ENCODE measurements around the gene SLC30A2.

The SLC30A2 gene

DNA sequence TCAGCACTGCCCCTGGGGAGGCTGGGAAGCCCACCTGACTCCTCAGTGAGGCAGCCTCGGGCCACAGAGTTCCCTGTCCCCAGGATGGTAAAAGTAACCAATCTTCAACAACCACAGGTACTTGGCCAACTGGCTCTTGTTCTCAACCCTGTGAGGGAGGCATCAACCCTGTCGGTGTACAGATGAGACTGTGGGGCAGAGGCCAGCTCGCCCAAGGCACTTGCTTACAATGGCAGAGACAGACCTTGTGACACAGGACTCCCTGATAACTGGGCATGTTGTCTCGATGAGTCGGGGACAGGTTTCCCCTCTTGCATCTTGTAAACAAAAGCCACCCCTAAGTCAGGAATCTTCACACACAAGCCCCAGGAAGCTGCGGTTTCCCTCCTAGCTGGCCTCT is 8.0 kb downstream of the SLC30A2 start:
- DNase-seq: no peak

- DNase-seq: no peak
Measured at GRCh38 chr1:26036756-26037281, 9.1 kb downstream of the SLC30A2 start.

GRCh38 chr1:26035959-26036755 is 9.8 kb downstream of the SLC30A2 start:
- peak; percentile 47 for DNase-seq

DNA sequence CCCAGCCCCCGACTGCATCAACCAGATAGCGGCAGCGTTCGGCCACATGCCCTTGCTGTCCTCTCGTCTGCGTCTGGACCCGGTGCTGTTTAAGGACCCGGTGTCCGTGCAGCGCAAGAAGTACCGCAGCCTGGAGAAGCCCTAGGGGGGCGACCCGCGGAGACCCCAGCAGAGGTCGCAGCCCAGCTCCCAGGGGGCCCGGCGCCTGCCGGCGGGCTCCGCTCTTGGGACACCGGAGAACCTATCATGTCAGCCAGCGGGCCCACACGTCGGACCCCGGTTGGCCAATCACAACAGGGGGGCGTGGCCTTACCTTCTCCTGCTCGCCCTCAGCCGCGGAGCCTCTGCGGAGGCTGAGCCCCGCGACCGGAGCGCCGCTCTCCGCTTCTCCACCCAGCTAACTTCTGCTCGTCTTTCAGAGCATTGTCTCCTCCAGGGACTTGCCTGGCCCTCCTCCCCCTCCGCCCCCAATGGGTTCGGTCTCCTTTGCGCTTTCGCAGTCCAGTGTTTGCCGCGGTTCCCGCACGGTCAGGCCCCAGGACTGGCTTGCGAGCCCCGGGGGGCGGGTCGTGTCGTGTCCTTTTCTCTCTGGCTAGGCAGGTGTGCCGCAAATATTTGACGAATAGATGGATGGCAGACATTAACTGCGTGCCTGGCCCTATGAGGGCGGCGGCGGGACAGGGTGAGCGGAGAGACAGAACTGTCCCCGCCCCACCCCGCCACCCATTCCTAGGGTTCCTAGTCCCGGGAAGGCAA is 10.5 kb downstream of the SLC30A2 start:
- DNase-seq: peak; percentile 94

- DNase-seq: no peak
Measured at GRCh38 chr1:26034504-26035202, 11.3 kb downstream of the SLC30A2 start.

DNA sequence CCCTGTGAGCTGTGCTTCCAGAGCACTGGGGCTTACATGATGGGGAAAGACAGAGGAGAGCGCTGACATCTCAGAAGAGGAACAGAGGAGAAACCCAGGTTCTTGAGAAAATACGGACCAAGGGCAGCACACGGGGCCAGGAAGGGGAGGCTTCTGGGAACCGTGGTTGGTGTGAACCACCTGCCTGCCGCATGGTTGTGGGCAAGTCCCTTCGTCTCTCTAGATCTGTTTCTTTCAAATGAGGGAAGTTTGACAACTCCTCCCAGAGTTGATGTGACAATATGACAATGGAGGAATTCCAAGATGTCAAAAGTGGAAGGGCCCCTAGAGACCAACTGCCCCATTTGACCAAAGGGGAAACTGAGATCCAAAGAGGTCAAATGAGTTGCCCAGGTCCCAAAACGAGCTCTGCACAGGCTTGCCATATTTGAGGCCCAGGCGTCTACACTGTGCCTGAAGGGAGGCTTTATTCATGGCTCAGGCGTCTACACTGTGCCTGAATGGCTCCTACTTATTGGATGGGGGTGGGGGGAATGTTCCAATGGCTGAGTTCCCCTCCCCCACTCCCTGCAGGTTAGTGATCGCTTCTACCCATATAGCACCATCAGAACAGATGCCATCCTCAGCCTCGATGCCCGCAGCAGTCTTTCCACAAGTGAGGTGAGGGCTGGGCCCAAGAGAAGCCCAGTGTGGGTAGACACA is 13.1 kb downstream of the SLC30A2 start:
- no peak for DNase-seq

DNA sequence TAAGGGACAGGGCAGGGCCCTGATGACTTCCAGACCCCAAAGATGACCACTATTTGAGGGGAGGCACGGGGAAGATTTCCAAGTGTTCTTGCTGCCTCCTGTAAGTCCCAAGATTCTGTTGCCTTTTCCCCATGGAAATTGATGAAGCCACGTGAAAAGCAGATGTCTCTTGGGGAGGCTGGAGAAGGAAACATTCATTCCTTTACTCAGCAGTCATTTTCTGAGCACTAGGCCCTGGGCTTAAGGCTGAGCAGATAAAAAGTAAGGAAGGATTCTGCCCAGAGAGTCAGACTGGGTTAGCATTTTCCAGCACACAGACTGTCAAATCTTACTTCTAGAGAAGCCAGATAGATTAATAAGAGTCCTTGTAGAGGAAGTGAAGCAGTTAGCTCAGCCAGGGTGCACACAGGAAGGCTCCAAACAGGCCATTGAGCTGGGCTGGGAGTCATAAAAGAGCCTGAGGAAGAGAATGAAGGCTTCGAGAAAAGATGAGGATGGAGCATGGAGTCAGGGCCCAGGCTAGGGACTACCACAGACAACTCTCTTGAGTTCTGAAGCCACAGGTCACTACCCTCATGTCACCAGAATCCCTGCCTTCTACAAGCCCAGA is 14.2 kb downstream of the SLC30A2 start:
- no peak for DNase-seq

GRCh38 chr1:26031196-26031595 is 14.7 kb downstream of the SLC30A2 start:
- no peak for DNase-seq

GRCh38 chr1:26029864-26030481 is 15.9 kb downstream of the SLC30A2 start:
- no peak for DNase-seq

DNA sequence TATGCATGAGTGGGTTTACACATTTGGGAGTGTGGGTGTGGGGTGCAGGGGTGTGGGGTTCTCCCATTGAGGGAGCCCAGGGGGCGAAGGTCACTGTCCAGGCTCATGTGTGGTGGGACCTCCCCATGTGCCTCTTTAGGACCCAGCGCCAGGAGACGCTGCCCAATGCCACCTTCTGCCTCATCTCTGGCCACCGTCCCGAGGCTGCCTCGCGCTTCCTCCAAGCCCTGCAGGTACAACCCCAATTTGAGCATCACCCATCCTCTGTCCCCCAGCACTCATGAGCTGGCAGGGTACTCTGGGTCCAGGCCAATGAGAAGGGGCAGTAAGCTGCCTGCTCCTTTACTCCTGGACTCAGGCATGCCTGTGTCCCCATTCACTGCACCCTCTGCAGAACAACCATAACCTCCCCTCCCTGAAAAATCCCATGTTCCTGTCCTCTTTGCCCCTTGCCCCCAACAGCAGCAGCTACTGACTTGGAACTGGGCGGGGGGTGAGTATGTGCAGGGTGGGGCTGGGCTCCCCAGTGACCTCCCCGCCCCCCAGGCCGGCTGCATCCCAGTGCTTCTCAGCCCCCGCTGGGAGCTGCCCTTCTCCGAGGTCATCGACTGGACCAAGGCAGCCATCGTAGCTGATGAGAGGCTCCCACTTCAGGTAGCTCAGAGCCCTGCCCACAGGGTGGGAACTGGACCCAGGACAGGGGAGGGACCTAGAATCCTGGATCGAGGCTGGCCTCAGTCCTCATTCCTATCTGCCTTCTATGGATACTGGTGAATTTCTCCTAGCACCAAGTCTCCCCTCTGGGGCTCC is 16.7 kb downstream of the SLC30A2 start:
- DNase-seq: no peak

DNA sequence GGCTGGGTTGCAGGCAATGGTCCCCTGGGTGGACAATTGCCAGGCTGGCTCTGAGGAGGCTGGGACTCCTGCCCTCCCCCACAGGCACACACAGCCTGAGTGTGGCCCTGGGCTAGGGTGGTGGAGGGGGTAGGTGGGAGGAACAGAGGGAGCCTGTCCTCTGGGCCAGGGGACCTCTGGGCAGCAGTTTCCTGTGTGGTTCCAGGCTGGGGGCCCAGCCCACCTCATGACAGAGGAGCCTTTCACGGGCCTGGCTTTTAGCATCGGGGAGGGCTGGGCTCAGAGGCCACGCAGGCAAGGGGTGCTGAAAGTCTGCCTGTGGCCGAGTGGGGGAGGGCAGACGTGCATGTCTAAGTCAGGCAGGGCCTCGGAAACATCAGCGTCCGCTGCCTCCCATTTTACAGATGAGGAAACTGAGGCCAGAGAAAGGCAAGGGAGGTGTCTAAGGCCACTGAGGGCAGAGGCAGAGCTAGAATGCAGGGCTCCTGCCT is 17.4 kb downstream of the SLC30A2 start:
- DNase-seq: no peak

DNA sequence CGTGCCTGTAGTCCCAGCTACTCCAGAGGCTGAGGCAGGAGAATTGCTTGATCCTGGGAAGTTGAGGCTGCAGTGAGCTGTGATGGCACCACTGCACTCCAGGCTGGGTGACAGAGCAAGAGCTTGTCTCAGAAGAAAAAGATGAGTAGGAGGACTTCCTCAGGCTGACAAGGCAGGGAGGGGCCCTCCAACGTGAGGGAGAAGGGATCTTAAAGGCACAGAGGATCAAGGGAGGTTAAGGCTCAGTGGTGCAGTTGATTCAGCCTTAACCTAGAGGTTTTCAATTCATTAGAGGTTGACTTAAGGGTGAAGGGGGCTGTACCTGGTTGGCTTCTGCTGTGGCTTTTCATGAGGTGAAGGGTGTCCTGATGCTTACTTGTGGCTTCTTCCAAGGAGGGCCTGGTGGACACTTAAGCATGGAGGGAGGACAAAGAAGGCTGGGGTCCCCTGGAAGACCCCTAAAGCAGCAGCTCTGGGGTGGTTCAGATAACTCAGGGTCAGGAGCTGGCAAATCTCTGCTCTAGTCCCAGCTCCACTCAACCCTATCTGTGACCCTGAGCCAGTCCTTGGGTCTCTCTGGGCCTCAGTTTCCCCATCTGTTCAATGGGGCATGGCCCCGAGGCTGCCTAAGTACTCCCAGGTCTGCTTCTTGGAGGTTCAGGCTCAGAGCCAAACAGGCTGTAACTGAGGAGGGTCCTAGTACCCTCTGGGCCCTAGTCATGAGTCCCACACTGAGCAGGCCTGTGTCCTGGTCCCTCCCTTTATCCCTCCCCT is 18.0 kb downstream of the SLC30A2 start:
- no peak for DNase-seq

DNA sequence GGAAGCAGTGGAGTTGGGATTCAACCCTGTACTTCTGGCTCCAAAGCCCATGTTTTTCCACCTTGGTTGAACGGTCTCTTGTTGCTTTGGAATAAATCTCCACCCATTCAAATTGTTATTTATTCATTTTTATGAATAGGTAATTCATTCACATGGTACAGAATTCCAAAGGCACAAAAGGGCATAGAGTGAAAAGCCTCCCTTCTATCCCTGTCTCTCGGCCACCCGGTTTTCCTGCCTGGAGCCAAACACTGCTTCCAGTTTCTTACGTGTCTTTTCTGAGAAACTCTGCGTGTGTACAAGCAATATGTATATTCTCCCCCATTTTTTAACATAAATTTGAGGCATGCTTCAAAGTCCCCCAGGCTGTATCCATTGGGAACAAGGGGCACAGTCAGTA is 20.4 kb downstream of the SLC30A2 start:
- DNase-seq: no peak

GRCh38 chr1:26025060-26025459 is 20.9 kb downstream of the SLC30A2 start:
- no peak for DNase-seq

- DNase-seq: no peak
Measured at GRCh38 chr1:26023826-26024225, 22.1 kb downstream of the SLC30A2 start.

DNA sequence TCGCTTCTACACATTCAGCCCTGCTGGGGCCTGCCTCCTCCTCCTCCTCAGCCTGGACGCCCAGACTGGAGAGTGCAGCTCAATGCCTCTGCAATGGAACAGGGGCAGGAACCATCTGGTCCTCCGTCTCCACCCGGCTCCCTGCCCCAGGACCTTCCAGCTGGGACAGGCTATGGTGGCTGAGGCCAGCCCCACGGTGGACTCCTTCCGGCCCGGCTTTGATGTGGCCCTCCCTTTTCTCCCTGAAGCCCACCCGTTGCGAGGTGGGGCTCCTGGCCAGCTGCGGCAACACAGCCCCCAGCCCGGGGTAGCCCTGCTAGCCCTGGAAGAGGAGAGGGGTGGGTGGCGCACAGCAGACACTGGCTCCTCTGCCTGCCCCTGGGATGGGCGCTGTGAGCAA is 22.9 kb downstream of the SLC30A2 start:
- no peak for DNase-seq

DNA sequence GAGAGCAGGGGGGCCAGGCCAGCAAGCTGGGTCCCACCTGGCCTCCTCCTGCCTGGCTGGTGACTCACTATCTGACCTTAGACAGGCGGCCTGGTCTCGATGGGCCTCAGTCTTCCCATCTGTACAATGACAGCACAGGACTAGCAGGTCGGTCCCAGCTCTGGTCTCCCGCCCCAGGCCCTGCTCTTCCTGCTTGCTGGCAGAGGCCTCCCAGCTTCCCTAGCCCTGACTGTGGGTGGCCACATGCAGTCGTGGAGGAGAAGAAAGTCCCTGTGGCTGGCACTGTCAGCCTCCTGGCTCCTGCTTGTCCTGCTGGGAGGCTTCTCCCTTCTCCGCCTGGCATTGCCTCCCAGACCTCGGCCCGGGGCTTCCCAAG is 23.5 kb downstream of the SLC30A2 start:
- DNase-seq: no peak

DNA sequence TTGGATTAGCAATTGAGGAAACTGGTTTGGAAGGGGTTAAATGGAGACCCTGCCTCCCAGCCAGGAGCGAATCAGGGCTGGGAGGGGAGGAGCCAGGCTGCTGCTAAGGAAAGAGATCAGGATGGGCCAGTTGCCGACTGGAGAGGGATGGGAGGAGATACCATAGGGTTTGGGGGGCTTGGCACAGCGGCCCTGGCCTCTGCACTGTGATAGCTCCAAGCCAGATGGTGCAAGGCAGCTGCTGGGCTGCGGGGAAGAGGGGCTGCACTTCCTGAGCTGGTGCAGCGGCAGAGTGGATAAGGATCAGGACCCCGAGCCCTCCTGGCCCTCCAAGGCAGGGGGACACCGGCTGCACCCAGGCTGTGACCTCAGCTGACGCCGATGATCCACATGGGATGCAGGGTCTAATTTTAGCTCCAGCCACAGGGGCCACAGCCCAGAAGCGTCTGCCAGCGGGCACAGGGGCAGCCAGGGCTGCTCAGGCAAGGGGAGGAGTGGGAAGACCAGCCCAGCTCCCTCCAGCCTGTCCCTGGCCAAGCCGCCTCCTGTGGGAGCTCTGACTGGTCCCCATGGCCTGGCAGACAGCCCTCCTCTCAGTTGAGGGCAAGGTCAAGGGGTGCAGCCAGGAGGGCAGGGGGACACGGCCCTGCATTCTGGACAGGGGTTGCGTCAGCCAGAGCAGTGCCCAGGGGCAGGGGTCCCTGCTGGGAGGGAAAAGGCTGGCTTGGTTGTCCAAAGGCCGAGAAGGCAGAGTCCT is 24.1 kb downstream of the SLC30A2 start, which contains the start of gene EXTL1:
Gene EXTL1, plus strand, starts transcription at position 129 of the 757 bp plus-strand sequence. CDS start 872 bp downstream, outside the sequence.
- no peak for DNase-seq
